SU-DHL-6 (cell line): ENCODE measurements around the gene FOXS1.

Experiments
- CTCF ChIP-seq: fragments of 200-600 bp; sonication (generic); IDR thresholded peaks from one replicate; pipeline ENCODE4 v1.5.1; 2017; ENCODE audit warnings: antibody characterized with exemption, mild to moderate bottlenecking, low read length, moderate library complexity; ENCODE audit not compliant: insufficient read depth, poor library complexity, severe bottlenecking
- EZH2phosphoT487 ChIP-seq: fragments of 200-600 bp; sonication (generic), shearing (Covaris generic); conservative IDR thresholded peaks from 2 replicates; pipeline ENCODE4 v1.6.1; 2018; ENCODE audit warnings: mild to moderate bottlenecking, antibody characterized with exemption, low read length, moderate library complexity, mixed read lengths

- TF ChIP-seq CTCF (no peak), EZH2phosphoT487 (no peak)
Observed at GRCh38 chr20:31818376-31818908, 27.0 kb downstream of the FOXS1 start.
